NT2/D1 (cell line): Measurements from ENCODE around the gene GNAO1.

Experiments
- SUZ12 ChIP-seq: IDR thresholded peaks from 2 replicates; pipeline ENCODE4 v1.6.1; 2011; ENCODE audit not compliant: insufficient read length, insufficient read depth; ENCODE audit errors: extremely low read depth
- YY1 ChIP-seq: IDR thresholded peaks from 2 replicates; pipeline ENCODE4 v1.6.1; 2011; ENCODE audit not compliant: insufficient read length, insufficient read depth
- ZNF274 ChIP-seq: IDR thresholded peaks from 2 replicates; pipeline ENCODE4 v1.6.1; 2011; ENCODE audit warnings: mild to moderate bottlenecking, low read depth, low read length

DNA sequence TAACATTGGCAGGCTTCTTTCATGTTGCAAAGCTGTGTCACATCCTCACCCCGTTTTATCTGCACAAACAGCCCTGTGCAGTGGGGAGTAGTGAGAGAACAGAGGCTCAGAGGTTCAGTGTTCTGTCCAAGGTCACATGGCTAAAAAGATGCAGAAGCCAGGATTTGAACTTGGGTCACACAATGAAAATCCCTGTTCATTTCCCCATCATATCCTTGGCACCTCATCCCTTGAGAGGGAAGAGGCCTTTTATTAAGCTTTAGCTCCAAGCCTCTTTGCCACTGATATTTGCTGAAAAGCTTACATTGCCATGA, 127.5 kb downstream of the GNAO1 start:
- TF ChIP-seq ZNF274: no peak
- no peak for TF ChIP-seq YY1
- no peak for TF ChIP-seq SUZ12
